Common myeloid progenitor, CD34-positive (primary cell): ENCODE measurements around the gene AIP.
"Not testable (repeated sequence)": the region's sequence is repeated elsewhere in the genome, so short reads cannot be mapped to it uniquely, and the experiment has no call there.

ENCODE experiments used
- CTCF ChIA-PET: fragments of 350-600 bp; sonication (Branson Sonifier 250); formaldehyde crosslinking; loops from one replicate; lab custom pipeline; 2021; ENCODE audit warnings: antibody characterized with exemption; lab: Charles Lee
- POLR2A ChIA-PET: fragments of 350-600 bp; sonication (Branson Sonifier 250); formaldehyde crosslinking; loops from one replicate; lab custom pipeline; 2021; ENCODE audit warnings: antibody characterized with exemption; lab: Charles Lee
- DNase-seq, 3 donors: peaks; one replicate each; pipeline versions ENCODE4 v3.0.0 to v3.0.0-alpha.2; 2013
- H3K27ac ChIP-seq, 2 experiments: 1 replicate in 1 of 2; 2 replicates in 1 of 2; pipeline ENCODE4 v1.7.0; 2013; ENCODE audit warnings: inconsistent platforms in 2 of 2, low read length in 2 of 2, mild to moderate bottlenecking in 2 of 2, low read depth in 1 of 2, moderate library complexity in 1 of 2; ENCODE audit not compliant: severe bottlenecking in 2 of 2, insufficient read depth in 1 of 2, poor library complexity in 1 of 2
- H3K27me3 ChIP-seq, 5 experiments: replicated peaks in 2 of 5; 1 replicate in 3 of 5; 2 replicates in 2 of 5; pipeline versions ENCODE4 v1.6.1 to v1.7.0; 2013; ENCODE audit warnings: low read length in 4 of 5, mild to moderate bottlenecking in 2 of 5, moderate library complexity in 2 of 5, inconsistent platforms in 1 of 5; ENCODE audit not compliant: insufficient read depth in 5 of 5, control insufficient read depth in 4 of 5
- H3K36me3 ChIP-seq, 4 experiments: 1 replicate in 2 of 4; 2 replicates in 2 of 4; pipeline versions ENCODE4 v1.6.1 to v1.7.0; 2013; ENCODE audit warnings: low read length in 3 of 4, control low read depth in 1 of 4, mild to moderate bottlenecking in 1 of 4; ENCODE audit not compliant: control insufficient read depth in 4 of 4, insufficient read depth in 4 of 4
- H3K4me1 ChIP-seq, 4 experiments: 1 replicate in 3 of 4; 2 replicates in 1 of 4; pipeline versions ENCODE4 v1.6.1 to v1.7.1; 2013; ENCODE audit warnings: low read length in 3 of 4, mild to moderate bottlenecking in 3 of 4, control low read depth in 1 of 4, inconsistent platforms in 1 of 4, moderate library complexity in 1 of 4; ENCODE audit not compliant: control insufficient read depth in 4 of 4, insufficient read depth in 4 of 4; ENCODE audit errors: control extremely low read depth in 1 of 4
- H3K4me3 ChIP-seq, 7 experiments: 1 replicate in 4 of 7; 2 replicates in 3 of 7; pipeline versions ENCODE4 v1.5.1 to v1.7.0; 2013; ENCODE audit warnings: mild to moderate bottlenecking in 7 of 7, low read length in 6 of 7, moderate library complexity in 6 of 7, inconsistent platforms in 2 of 7, low read depth in 2 of 7, control low read depth in 1 of 7; ENCODE audit not compliant: insufficient read depth in 4 of 7, control insufficient read depth in 1 of 7; ENCODE audit errors: extremely low read depth in 1 of 7
- H3K9me3 ChIP-seq, 5 experiments: 1 replicate in 4 of 5; 2 replicates in 1 of 5; pipeline versions ENCODE4 v1.6.1 to v1.7.1; 2013; ENCODE audit warnings: low read length in 4 of 5, mild to moderate bottlenecking in 2 of 5, inconsistent platforms in 1 of 5, low read depth in 1 of 5, moderate library complexity in 1 of 5; ENCODE audit not compliant: control insufficient read depth in 4 of 5, insufficient read depth in 2 of 5; ENCODE audit errors: control extremely low read depth in 1 of 5
- WGBS: methylation state at CpG from one replicate; pipeline ENCODE4 v1.1.5; 2013; ENCODE audit not compliant: insufficient coverage; 5-methylcytosine and 5-hydroxymethylcytosine counted together

Gene AIP

GRCh38 chr11:67468759-67469507 lies 13.9 kb upstream of the AIP start, which contains the start of gene TMEM134:
Gene TMEM134 (minus strand): TSS chr11:67469251. CDS start chr11:67469192, 59 bp downstream.
- Histone ChIP-seq H3K27me3 (no peaks in the 10 kb centered on the region), H3K36me3 (no peaks in the 10 kb centered on the region), H3K4me3 (peak within 1 kb of the TSS; percentile 59 to 88 (median 80)), H3K9me3 (no peaks in the 10 kb centered on the region), H3K27ac (peak within 1 kb of the TSS; percentile 33 to 68), H3K4me1 (peaks cover 3 to 42% (median 29%) of the 10 kb centered on the region in 4 experiments)
- ChIA-PET POLR2A (interaction anchor here (1.0 to 1.5 kb wide), 3 partner anchors 31 to 68 kb away, joined by 3 to 4 read pairs (median 3); partner anchors contain the start of genes PPP1CA and PTPRCAP), CTCF (interaction anchor here (0.6 to 4.1 kb wide), 17 partner anchors 10 to 126 kb away, joined by 3 to 30 read pairs (median 3); partner anchors contain the start of genes PPP1CA, PTPRCAP, RPS6KB2 and TBC1D10C)
- peak; percentile 93 to 95 (median 94) for DNase-seq
- under 1% methylated on average over 75 of the region's 76 CpGs for WGBS

- 23% methylated on average over 9 of the region's 9 CpGs for WGBS
Observed at GRCh38 chr11:67469508-67469811, 13.4 kb upstream of the AIP start.

DNA sequence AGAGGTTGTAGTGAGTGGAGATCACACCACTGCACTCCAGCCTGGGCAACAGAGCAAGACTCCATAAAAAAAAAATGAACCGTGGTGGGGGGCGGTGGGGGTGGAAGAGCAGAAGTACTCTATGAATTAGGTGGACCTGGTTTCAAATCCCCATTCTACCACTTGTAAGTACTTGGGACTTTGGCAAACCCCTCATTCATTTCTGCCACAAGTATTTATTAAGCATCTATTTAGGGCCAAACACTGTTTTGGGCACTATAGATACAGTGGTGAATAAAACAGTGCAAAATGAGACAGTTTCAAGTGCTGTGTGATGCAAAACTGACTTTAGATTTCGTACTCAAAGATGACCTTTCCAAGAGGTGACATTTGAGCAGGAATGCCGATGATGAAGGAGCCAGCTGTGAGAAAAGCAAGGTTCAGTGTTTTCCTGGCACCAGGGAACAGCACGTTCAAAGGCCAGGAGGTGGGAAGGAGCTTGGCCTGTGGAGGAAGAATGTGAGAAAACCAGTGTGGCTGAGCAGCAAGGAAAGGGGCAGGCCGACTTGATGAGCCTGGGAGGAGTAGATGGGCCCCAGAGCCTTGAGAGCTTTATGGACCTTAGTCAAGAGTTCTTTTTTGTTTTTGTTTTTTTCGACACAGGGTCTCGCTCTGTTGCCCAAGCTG lies 12.4 kb upstream of the AIP start:
- H3K9me3 ChIP-seq, result no peaks in the 10 kb centered on the region
- ChIA-PET POLR2A (no interaction called here), CTCF (interaction anchor here (4.1 kb wide), 1 partner anchor 69 kb away, joined by 30 read pairs; the partner anchor contains the start of genes PPP1CA and TBC1D10C)

More at GRCh38 chr11:67469508-67469811, 13.4 kb upstream of the AIP start:
- no peaks in the 10 kb centered on the region for H3K36me3 ChIP-seq
- DNase-seq, result no peak
- H3K27ac ChIP-seq, result peak overlapping the region; percentile 33 to 68
- POLR2A ChIA-PET, result interaction anchor here (1.5 kb wide), 1 partner anchor 32 kb away, joined by 4 read pairs; the partner anchor contains the start of gene PTPRCAP
- CTCF ChIA-PET, result interaction anchor here (0.7 to 4.1 kb wide), 6 partner anchors 18 to 89 kb away, joined by 3 to 30 read pairs (median 3); partner anchors contain the start of genes PPP1CA, PTPRCAP and TBC1D10C
- peaks cover 0 to 2% (median 0%) of the 10 kb centered on the region in 5 experiments for H3K27me3 ChIP-seq
- H3K4me3 ChIP-seq, result peak overlapping the region; percentile 44 to 88 (median 71)
- H3K9me3 ChIP-seq, result no peaks in the 10 kb centered on the region
- peaks cover 3 to 37% (median 25%) of the 10 kb centered on the region in 4 experiments for H3K4me1 ChIP-seq

DNA sequence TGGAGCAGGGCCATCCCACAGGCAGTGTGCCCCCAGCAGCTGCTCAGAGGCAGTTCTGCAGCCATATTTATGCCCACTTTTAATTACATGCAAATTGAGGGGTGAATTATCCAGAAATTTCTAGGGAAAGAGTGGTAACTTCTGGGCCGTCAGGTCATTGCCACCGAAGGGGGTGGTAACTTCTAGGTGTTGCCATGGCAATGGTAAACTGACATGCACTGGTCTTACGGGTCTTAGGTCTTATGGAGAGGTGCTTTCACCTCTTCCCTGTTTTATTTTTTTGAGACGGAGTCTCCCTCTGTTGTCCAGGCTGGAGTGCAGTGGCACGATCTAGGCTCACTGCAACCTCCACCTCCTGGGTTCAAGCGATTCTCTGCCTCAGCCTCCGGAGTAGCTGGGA lies 9.9 kb upstream of the AIP start:
- Histone ChIP-seq H3K27me3 (peaks cover 0 to 3% (median 0%) of the 10 kb centered on the region in 5 experiments), H3K4me3 (no peak overlapping the region), H3K36me3 (no peaks in the 10 kb centered on the region), H3K9me3 (no peaks in the 10 kb centered on the region), H3K27ac (no peak overlapping the region), H3K4me1 (peaks cover 0 to 16% (median 11%) of the 10 kb centered on the region in 4 experiments)
- CTCF ChIA-PET, result interaction anchor here (1.1 to 2.0 kb wide), 2 partner anchors 90 to 119 kb away, joined by 3 to 5 read pairs; no protein-coding TSS in a partner anchor
- POLR2A ChIA-PET, result no interaction called here
- WGBS, result 93% methylated on average over 7 of the region's 7 CpGs
- DNase-seq, result no peak

More for the DNA sequence above, 12.4 kb upstream of the AIP start:
- Histone ChIP-seq H3K4me1 (peaks cover 0 to 31% (median 18%) of the 10 kb centered on the region in 4 experiments), H3K27ac (no peak overlapping the region), H3K36me3 (no peaks in the 10 kb centered on the region), H3K4me3 (no peak overlapping the region), H3K27me3 (peaks cover 0 to 3% (median 0%) of the 10 kb centered on the region in 5 experiments)
- 93% methylated on average over 6 of the region's 8 CpGs for WGBS
- no peak for DNase-seq

DNA sequence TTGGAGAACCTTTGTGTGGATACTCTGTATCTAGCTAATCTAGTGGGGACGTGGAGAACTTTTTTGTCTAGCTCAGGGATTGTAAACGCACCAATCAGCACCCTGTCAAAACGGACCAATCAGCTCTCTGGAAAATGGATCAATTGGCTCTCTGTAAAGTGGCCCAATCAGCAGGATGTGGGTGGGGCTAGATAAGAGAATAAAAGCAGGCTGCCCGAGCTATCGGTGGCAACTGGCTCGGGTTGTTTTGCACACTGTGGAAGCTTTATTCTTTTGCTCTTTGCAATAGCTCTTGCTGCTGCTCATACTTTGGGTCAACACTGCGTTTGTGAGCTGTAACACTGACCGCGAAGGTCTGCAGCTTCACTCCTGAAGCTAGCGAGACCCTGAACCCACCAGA lies 6.1 kb upstream of the AIP start:
- not testable (repeated sequence) for H3K9me3 ChIP-seq, H3K36me3 ChIP-seq, H3K4me3 ChIP-seq, H3K4me1 ChIP-seq, H3K27me3 ChIP-seq, DNase-seq, H3K27ac ChIP-seq
- CTCF ChIA-PET, result interaction anchor here (0.9 to 1.0 kb wide), 2 partner anchors 51 to 75 kb away, joined by 3 read pairs; partner anchors contain the start of gene PPP1CA
- 92% methylated on average over 10 of the region's 10 CpGs for WGBS
- POLR2A ChIA-PET, result interaction anchor here (1.5 kb wide), 1 partner anchor 123 kb away, joined by 3 read pairs; the partner anchor contains the start of gene POLD4

DNA sequence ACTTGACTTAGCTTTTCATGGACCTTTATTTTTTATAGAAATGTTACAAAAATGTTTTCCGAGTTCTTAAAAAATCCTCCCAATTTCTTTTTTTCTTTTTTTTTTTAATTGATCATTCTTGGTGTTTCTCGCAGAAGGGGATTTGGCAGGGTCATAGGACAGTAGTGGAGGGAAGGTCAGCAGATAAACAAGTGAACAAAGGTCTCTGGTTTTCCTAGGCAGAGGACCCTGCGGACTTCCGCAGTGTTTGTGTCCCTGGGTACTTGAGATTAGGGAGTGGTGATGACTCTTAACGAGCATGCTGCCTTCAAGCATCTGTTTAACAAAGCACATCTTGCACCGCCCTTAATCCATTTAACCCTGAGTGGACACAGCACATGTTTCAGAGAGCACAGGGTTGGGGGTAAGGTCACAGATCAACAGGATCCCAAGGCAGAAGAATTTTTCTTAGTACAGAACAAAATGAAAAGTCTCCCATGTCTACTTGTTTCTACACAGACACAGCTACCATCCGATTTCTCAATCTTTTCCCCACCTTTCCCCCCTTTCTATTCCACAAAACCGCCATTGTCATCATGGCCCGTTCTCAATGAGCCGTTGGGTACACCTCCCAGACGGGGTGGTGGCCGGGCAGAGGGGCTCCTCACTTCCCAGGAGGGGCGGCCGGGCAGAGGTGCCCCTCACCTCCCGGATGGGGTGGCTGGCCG lies 5.3 kb upstream of the AIP start:
- H3K27me3 ChIP-seq, H3K4me1 ChIP-seq, H3K9me3 ChIP-seq, DNase-seq, H3K27ac ChIP-seq, H3K4me3 ChIP-seq, H3K36me3 ChIP-seq, POLR2A ChIA-PET: not testable (repeated sequence)
- CTCF ChIA-PET, result interaction anchor here (0.9 to 1.0 kb wide), 2 partner anchors 52 to 76 kb away, joined by 3 read pairs; partner anchors contain the start of gene PPP1CA
- 86% methylated on average over 1 of the region's 16 CpGs for WGBS
